Mucosa of stomach (tissue), 1 donor: Measurements from ENCODE around the gene PLG.
"Not testable (repeated sequence)": the region's sequence is repeated elsewhere in the genome, so short reads cannot be mapped to it uniquely, and the experiment has no call there.

Source experiments
- H3K27me3 ChIP-seq: one replicate; pipeline ENCODE4 v1.7.0; 2013; ENCODE audit warnings: mild to moderate bottlenecking, low read length; ENCODE audit not compliant: control insufficient read depth, insufficient read depth
- H3K36me3 ChIP-seq: one replicate; pipeline ENCODE4 v1.7.0; 2013; ENCODE audit warnings: low read length; ENCODE audit not compliant: control insufficient read depth, insufficient read depth
- H3K4me1 ChIP-seq: one replicate; pipeline ENCODE4 v1.7.0; 2013; ENCODE audit warnings: mild to moderate bottlenecking, low read length; ENCODE audit not compliant: control insufficient read depth, insufficient read depth
- H3K4me3 ChIP-seq: one replicate; pipeline ENCODE4 v1.7.0; 2013; ENCODE audit warnings: low read length
- H3K9ac ChIP-seq: one replicate; pipeline ENCODE4 v1.7.0; 2013; ENCODE audit warnings: mild to moderate bottlenecking, low read length, moderate library complexity
- H3K9me3 ChIP-seq: one replicate; pipeline ENCODE4 v1.7.0; 2013; ENCODE audit warnings: mild to moderate bottlenecking, low read length, moderate library complexity; ENCODE audit not compliant: control insufficient read depth
- donor health status: Pancreatic carcinoma.

PLG gene

DNA sequence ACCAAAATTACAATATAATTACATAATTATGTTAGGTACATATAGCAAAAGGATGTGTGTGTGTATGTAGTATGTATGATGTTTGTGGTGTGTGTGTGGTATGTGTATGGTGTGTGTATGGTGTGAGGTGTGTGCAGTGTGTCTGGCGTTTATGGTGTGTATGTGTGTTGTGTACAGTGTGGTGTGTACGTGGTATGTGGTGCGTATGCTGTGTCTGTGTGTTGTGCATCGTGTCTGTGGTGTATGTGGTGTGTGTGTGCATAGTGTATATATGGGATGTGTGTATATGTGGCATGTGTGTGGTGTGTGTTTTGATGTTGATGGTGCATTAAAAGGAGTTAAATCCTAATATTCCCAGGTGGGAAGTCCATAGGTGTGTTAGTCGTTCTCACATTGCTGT is 62.8 kb downstream of the PLG start:
- H3K9ac ChIP-seq = no peak overlapping the region
- no peaks in the 10 kb centered on the region for H3K36me3 ChIP-seq
- H3K4me3 ChIP-seq = no peak overlapping the region
- H3K9me3 ChIP-seq = no peaks in the 10 kb centered on the region
- no peaks in the 10 kb centered on the region for H3K4me1 ChIP-seq
- H3K27me3 ChIP-seq = peaks cover 3% of the 10 kb centered on the region

DNA sequence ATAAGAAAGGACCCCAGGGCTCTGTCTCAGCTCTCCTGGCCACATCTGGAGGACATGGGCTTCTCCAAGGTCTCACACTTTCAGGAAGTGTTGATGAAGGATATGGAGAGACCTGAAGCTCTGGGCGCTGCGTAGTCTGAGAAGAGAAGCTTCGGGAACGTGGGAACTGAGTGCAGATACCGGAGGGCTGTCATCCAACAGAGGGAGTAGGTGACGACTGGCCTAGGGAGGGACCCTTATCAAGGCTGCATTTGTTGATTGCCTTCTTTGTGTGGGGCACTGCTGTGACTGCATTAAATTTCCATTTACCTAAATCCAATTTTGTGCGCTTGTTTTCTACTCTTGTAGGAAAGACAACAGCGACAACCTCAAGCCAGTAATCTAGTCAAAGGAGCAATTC is 63.4 kb downstream of the PLG start:
- Histone ChIP-seq H3K27me3 (peaks cover 3% of the 10 kb centered on the region), H3K4me1 (no peaks in the 10 kb centered on the region), H3K9me3 (no peaks in the 10 kb centered on the region), H3K36me3 (no peaks in the 10 kb centered on the region), H3K9ac (no peak overlapping the region), H3K4me3 (no peak overlapping the region)

DNA sequence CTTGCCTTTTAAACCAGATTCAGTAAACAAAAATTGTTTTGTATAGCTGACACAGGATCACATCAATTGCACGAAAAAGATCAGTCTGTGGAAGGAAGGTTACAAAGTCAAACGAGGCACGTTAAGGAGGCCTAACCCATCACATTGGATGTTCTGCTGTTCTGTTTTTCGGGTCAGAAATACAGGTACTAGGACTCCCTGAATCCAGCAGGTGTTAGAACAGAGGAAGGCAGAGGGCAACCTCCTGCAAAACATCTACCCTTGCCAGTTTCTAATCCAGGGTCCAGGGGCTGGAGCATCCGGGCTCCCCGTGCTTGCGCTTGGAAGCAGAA is 64.6 kb downstream of the PLG start:
- Histone ChIP-seq H3K27me3 (peaks cover 3% of the 10 kb centered on the region), H3K9ac (no peak overlapping the region), H3K4me1 (no peaks in the 10 kb centered on the region), H3K4me3 (peak overlapping the region; percentile 2), H3K9me3 (no peaks in the 10 kb centered on the region), H3K36me3 (no peaks in the 10 kb centered on the region)

DNA sequence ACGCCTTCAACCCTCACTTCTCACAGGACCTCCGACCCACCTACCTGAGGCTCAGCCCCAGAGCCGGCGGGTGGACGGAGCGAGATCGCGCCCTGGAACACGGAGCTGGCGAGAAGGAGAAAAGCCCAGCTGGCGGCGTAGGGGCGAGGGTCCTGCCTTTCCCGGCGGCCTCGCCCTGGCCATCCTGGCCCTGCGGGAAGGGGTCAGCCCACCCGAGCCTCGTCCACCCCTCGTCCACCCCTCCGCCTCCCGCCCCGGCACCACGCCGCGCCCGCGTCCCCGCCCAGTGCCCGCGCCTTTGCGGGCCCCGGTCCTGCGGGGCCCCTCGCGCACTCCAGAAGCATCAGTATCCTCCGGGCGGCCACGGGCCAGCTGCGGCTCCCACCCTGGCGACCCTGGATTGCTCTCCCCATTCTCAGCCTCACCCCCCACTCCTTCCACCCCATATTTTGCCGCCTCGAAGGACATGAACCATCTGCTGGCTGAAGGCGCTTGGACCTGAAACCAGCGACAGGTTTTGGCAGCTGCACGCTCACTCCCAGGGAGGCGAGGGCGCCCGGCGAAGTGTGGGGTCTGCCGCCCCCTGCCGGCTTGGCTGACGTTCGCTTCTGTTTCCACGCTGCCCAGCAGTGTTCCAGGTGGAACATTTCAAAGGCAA is 65.1 kb downstream of the PLG start:
- Histone ChIP-seq H3K9ac (peak overlapping the region; percentile 40), H3K27me3 (peaks cover 3% of the 10 kb centered on the region), H3K9me3 (no peaks in the 10 kb centered on the region), H3K4me3 (peak overlapping the region; percentile 2), H3K4me1 (no peaks in the 10 kb centered on the region), H3K36me3 (no peaks in the 10 kb centered on the region)

DNA sequence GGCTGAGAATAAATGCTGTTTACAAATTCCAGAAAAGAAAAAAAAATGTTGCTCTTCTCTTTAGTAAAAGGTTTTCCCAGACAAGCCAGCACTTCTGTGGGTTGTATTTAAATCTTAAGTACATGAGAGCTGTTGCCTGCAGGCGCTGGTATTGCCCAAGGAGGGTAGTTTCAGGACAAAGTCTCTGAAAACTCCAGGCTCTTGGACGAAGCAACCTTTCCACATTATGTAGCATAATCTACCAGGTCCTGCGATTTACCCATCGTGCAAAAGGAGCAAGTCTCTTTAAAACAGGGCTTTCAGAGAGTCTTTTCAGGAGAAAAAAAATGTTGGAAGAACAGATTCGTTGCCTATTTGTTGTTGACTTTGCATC is 65.6 kb downstream of the PLG start:
- H3K4me1 ChIP-seq = no peaks in the 10 kb centered on the region
- no peaks in the 10 kb centered on the region for H3K9me3 ChIP-seq
- H3K36me3 ChIP-seq = no peaks in the 10 kb centered on the region
- H3K4me3 ChIP-seq = peak overlapping the region; percentile 2
- H3K27me3 ChIP-seq = peaks cover 3% of the 10 kb centered on the region
- no peak overlapping the region for H3K9ac ChIP-seq

DNA sequence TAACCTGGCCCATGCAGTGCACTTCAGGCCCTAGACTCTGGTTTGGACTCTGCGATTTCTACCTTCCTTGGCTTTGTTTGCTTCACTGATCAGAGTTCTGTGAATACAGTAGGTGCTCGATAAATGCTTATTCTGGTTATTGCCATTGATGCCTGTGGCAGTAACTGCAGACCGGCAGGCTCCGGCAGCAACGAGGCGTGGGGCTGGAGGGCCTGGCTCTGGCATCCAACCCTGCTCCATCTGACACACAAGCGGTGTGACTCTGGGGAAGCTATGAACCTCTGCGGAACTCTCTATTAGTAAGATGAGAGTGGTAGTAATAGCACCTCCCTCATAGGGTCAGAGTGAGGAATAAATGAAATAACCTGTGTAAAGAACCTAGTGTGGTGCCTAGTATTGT is 66.1 kb downstream of the PLG start:
- Histone ChIP-seq H3K36me3 (no peaks in the 10 kb centered on the region), H3K9ac (no peak overlapping the region), H3K9me3 (no peaks in the 10 kb centered on the region), H3K4me3 (no peak overlapping the region), H3K27me3 (peaks cover 3% of the 10 kb centered on the region), H3K4me1 (no peaks in the 10 kb centered on the region)

DNA sequence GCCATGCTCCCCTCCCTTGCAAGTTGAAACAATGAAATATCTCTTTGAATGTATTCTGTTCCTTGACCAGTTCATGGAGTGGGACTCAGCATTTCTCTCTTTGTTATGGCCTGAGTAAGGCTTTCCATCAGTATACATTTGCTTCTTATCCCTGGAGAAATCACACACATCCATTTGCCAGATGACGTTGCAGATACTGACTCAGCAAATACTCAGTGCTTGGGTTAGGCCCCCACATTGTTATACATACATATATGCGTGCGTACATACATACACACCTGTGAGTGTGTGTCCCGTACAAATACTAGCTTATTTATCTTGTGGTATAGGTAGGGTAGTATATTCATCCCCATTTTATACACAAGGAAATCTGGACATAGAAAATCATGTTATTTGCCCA is 72.4 kb downstream of the PLG start:
- no peaks in the 10 kb centered on the region for H3K9me3 ChIP-seq
- no peaks in the 10 kb centered on the region for H3K4me1 ChIP-seq
- H3K36me3 ChIP-seq = no peaks in the 10 kb centered on the region
- H3K4me3 ChIP-seq = no peak overlapping the region
- H3K9ac ChIP-seq = no peak overlapping the region
- H3K27me3 ChIP-seq = no peaks in the 10 kb centered on the region

DNA sequence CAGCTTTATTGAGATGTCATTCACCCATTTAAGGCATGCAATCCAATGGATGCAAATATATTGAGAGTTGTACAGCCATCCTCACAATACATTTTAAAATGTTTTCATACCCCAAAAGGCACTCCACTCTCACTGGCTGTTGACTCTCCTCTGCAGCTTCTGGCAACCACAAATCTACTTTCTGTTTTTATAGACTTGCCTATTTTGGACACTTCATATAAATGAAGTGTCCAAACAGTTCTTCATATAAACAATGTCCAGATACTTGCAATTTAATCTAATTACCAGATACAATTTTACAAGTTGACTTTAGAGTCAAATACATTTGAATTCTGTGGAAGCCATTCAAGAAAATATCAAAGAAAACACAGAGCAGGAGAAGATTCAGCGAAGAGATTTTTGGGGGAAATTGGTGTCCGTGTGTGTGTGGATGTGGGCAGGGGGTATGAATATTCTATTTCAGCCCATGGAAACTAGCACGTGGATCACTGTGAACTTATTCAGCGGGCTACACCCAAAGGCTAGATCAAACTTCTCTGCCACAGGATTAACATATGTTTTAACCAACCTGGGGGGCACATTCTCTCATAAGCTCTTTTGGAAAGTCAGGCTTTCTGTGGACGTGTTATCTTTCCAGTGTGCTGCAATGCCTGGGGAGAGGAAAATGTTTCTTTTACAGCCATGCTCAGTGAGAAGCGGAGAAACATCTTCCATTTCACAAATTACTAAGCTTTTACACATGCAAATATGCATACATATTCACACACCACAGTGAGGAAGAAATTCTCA is 73.9 kb downstream of the PLG start:
- Histone ChIP-seq H3K9ac (no peak overlapping the region), H3K4me3 (no peak overlapping the region), H3K27me3 (no peaks in the 10 kb centered on the region), H3K4me1 (no peaks in the 10 kb centered on the region), H3K9me3 (no peaks in the 10 kb centered on the region), H3K36me3 (no peaks in the 10 kb centered on the region)

DNA sequence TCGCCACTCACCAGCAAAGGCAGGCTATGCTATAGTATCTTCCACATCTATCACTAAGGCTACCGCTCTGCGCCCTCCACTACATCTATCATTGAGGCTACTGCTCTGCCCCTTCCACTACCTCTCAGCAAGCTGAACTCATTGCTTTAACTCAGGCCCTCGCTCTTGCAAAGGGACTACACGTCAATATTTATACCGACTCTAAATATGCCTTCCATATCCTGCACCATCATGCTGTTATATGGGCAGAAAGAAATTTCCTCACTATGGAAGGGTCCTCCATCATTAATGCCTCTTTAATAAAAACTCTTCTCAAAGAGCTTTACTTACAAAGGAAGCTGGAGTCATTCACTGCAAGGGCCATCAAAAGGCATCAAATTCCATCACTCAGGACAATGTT is 77.1 kb downstream of the PLG start:
- not testable (repeated sequence) for H3K4me3 ChIP-seq, H3K27me3 ChIP-seq, H3K36me3 ChIP-seq, H3K9me3 ChIP-seq, H3K9ac ChIP-seq, H3K4me1 ChIP-seq

DNA sequence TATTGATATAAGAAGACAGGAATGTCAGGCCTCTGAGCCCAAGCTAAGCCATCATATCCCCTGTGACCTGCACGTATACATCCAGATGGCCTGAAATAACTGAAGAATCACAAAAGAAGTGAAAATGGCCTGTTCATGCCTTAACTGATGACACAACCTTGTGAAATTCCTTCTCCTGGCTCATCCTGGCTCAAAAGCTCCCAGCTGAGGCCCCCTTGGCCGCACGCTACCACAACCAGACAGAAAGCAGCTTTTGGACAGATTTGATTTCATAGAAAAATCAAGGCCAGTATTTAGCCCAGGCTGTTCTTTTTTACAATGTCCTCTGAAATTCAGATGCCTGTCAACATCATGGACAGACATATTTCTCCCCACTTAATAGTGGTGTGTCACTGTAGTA is 78.6 kb downstream of the PLG start:
- H3K9ac ChIP-seq, H3K27me3 ChIP-seq, H3K4me3 ChIP-seq, H3K36me3 ChIP-seq, H3K9me3 ChIP-seq, H3K4me1 ChIP-seq: not testable (repeated sequence)

DNA sequence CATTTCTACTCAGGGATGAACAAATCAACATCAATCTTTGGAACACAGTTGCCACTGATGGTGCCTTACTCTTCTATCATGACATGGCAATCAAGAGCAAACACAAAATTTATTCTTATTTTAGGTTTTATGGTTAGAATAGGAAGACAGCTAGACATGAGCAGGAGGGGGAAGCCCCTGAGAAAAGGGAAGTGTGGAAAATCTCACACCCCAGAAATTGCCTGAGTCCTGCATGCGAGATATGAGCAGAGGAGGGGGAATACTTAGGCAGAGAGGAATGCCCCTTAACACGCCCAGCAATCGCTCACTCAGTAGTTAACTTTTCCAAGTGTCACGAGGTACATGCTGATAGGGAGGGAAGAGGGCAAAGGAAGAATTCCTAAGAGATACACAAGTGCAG is 79.3 kb downstream of the PLG start:
- H3K9ac ChIP-seq = no peak overlapping the region
- H3K36me3 ChIP-seq = no peaks in the 10 kb centered on the region

DNA sequence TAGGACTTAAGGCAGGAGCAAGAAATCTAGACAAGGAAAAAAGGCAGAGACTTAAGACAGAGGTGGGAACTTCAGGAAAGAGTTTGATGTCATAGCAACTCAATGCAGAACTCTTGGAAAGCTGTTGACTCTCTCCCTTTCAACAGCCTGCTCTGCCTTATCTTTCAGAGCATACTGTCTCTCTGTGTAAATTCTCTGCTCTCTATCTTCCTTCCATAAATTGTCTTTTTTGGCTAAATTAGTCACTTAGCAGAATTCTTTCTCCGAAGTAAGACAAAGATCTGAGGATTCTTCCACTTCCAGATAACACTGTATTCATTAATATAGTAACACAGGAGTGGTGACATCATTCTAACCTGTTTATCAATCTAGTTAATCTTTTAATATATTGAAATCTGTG is 80.2 kb downstream of the PLG start:
- Histone ChIP-seq H3K9ac (no peak overlapping the region), H3K27me3 (no peaks in the 10 kb centered on the region), H3K4me1 (no peaks in the 10 kb centered on the region), H3K4me3 (no peak overlapping the region), H3K9me3 (no peaks in the 10 kb centered on the region), H3K36me3 (no peaks in the 10 kb centered on the region)

More for the DNA sequence above, 79.3 kb downstream of the PLG start:
- H3K4me3 ChIP-seq = no peak overlapping the region
- no peaks in the 10 kb centered on the region for H3K4me1 ChIP-seq
- H3K9me3 ChIP-seq = no peaks in the 10 kb centered on the region
- H3K27me3 ChIP-seq = no peaks in the 10 kb centered on the region

DNA sequence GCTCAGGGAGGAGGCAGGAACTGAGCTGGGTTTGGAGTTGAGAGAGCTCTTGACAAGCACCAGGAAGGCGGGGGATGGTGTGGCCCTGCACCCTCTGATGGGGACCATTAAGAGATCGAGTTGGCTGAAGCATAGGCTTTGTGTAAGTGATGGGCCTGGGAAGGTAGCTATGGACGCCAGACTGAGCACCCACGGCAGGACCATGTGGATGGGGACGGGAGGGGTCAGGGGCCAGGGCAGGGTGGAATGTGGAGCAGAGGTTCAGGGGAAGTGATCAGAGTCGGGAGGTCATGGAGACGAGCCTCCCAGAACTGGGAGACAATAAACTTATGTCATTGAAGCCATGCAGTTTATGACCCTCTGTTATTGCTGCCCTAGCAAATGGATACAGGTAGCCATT is 81.7 kb downstream of the PLG start:
- no peaks in the 10 kb centered on the region for H3K9me3 ChIP-seq
- H3K4me1 ChIP-seq = no peaks in the 10 kb centered on the region
- H3K4me3 ChIP-seq = no peak overlapping the region
- no peaks in the 10 kb centered on the region for H3K27me3 ChIP-seq
- no peak overlapping the region for H3K9ac ChIP-seq
- H3K36me3 ChIP-seq = no peaks in the 10 kb centered on the region
